ENCODE results near the gene HYAL2.

Gene HYAL2

GRCh38 chr3:50299638-50299928 lies 23.0 kb downstream of the HYAL2 start:
- TF ChIP-seq MYC (IDR thresholded peaks at IDR 0.05; ENCODE audit: low read depth, low read length) = peak; percentile 62
- no peak for TF ChIP-seq CTCF (IDR thresholded peaks at IDR 0.05; ENCODE audit: low read depth, low read length)
- H3K4me3 ChIP-seq (ENCODE audit: low read depth, low read length) = peak overlapping the region; percentile 72
- DNase-seq (ENCODE audit: low read depth) = no peak

GRCh38 chr3:50298836-50299637 lies 23.5 kb downstream of the HYAL2 start, which contains the start of the genes HYAL3 and NAA80:
Gene HYAL3 (minus strand): TSS chr3:50299405. CDS start chr3:50295602, 3,803 bp downstream.
Gene NAA80 (minus strand): TSS chr3:50299405. CDS start chr3:50297463, 1,942 bp downstream.
- H3K4me3 ChIP-seq (ENCODE audit: low read depth, low read length) = peak within 1 kb of the TSS; percentile 78
- peak; percentile 99 for DNase-seq (ENCODE audit: low read depth)
- peak; percentile 65 for TF ChIP-seq MAX (IDR thresholded peaks at IDR 0.05; ENCODE audit: low read depth, low read length)
- TF ChIP-seq CTCF (IDR thresholded peaks at IDR 0.05; ENCODE audit: low read depth, low read length) = peak; percentile 21
- no peak for TF ChIP-seq MYC (IDR thresholded peaks at IDR 0.05; ENCODE audit: low read depth, low read length)
- TF ChIP-seq POLR2A (IDR thresholded peaks at IDR 0.05; ENCODE audit: extremely low read depth, insufficient read length) = peak; percentile 88

GRCh38 chr3:50297896-50298725 lies 24.4 kb downstream of the HYAL2 start:
- H3K4me3 ChIP-seq (ENCODE audit: low read depth, low read length) = peak overlapping the region; percentile 78
- peak; percentile 71 for DNase-seq (ENCODE audit: low read depth)
- TF ChIP-seq POLR2A (IDR thresholded peaks at IDR 0.05; ENCODE audit: extremely low read depth, insufficient read length) (no peak), CTCF (IDR thresholded peaks at IDR 0.05; ENCODE audit: low read depth, low read length) (peak; percentile 24), MAX (IDR thresholded peaks at IDR 0.05; ENCODE audit: low read depth, low read length) (0 out of 2 replicates have a peak, but pooled peaks have one; percentile 33), MYC (IDR thresholded peaks at IDR 0.05; ENCODE audit: low read depth, low read length) (peak; percentile 33; the same call in 1 of the 2 replicates)

DNA sequence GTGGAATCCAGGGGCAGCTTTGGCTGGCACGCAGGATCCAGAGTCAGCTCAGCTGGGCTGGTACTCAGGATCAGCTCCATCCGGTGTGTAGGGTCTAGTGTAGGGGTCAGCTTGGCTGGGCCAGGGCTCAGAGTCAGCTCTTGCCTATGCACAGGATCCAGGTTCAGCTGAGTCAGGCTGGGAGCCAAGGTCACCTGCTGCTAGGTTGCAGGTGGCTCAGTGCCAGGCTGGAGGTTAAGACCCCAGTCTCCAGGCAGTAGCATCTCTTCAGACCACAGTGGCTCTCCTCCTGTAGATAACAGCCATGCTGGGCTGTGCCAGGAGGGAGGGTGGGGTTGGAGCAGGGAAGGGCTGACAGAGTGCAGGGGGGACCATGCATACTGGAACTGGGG lies 25.2 kb downstream of the HYAL2 start:
- peak overlapping the region; percentile 78 for H3K4me3 ChIP-seq (ENCODE audit: low read depth, low read length)
- no peak for TF ChIP-seq MYC (IDR thresholded peaks at IDR 0.05; ENCODE audit: low read depth, low read length)
- TF ChIP-seq CTCF (IDR thresholded peaks at IDR 0.05; ENCODE audit: low read depth, low read length) = no peak
- no peak for TF ChIP-seq MAX (IDR thresholded peaks at IDR 0.05; ENCODE audit: low read depth, low read length)
- no peak for TF ChIP-seq POLR2A (IDR thresholded peaks at IDR 0.05; ENCODE audit: extremely low read depth, insufficient read length)
- no peak for DNase-seq (ENCODE audit: low read depth)

- TF ChIP-seq MYC (IDR thresholded peaks at IDR 0.05; ENCODE audit: low read depth, low read length) (no peak), MAX (IDR thresholded peaks at IDR 0.05; ENCODE audit: low read depth, low read length) (no peak), CTCF (IDR thresholded peaks at IDR 0.05; ENCODE audit: low read depth, low read length) (no peak), POLR2A (IDR thresholded peaks at IDR 0.05; ENCODE audit: extremely low read depth, insufficient read length) (no peak)
These were observed 25.7 kb downstream of the HYAL2 start for GRCh38 chr3:50296721-50297383.

More at GRCh38 chr3:50296721-50297383, 25.7 kb downstream of the HYAL2 start:
- DNase-seq (ENCODE audit: low read depth) = no peak
- H3K4me3 ChIP-seq (ENCODE audit: low read depth, low read length) = no peak overlapping the region

All from NB4 (cell line).